Adipocyte (in vitro differentiated cells): ENCODE data around the gene RTL10.
A peak's percentile ranks its signal among the peaks of the same experiment; 100 is the strongest.

Experiments
- DNase-seq: peaks from one replicate; pipeline ENCODE4 v3.0.0-alpha.2; 2015; ENCODE audit warnings: low read depth
- H3K27me3 ChIP-seq: replicated peaks from 2 replicates; pipeline ENCODE4 v1.7.0; 2013; ENCODE audit warnings: mild to moderate bottlenecking, low read length, moderate library complexity; ENCODE audit not compliant: control insufficient read depth, insufficient read depth
- H3K36me3 ChIP-seq: 2 replicates; pipeline ENCODE4 v1.7.0; 2013; ENCODE audit warnings: low read length, mild to moderate bottlenecking, moderate library complexity; ENCODE audit not compliant: control insufficient read depth, insufficient read depth, severe bottlenecking
- H3K4me1 ChIP-seq: 2 replicates; pipeline ENCODE4 v1.7.0; 2013; ENCODE audit warnings: mild to moderate bottlenecking, low read length, moderate library complexity; ENCODE audit not compliant: control insufficient read depth, insufficient read depth
- H3K4me3 ChIP-seq: 2 replicates; pipeline ENCODE4 v1.7.0; 2013; ENCODE audit warnings: mild to moderate bottlenecking, low read length, moderate library complexity
- H3K9ac ChIP-seq: 2 replicates; pipeline ENCODE4 v1.7.0; 2013; ENCODE audit warnings: mild to moderate bottlenecking, low read length, moderate library complexity
- H3K9me3 ChIP-seq: 2 replicates; pipeline ENCODE4 v1.7.0; 2013; ENCODE audit warnings: mild to moderate bottlenecking, low read length, moderate library complexity; ENCODE audit not compliant: control insufficient read depth

RTL10 gene

GRCh38 chr22:19852177-19852781 lies 2.4 kb downstream of the RTL10 start:
- peaks cover 23% of the 10 kb centered on the region for H3K36me3 ChIP-seq
- H3K4me3 ChIP-seq = peak overlapping the region; percentile 96
- peaks cover 31% of the 10 kb centered on the region for H3K4me1 ChIP-seq
- H3K9ac ChIP-seq = peak overlapping the region; percentile 97
- H3K9me3 ChIP-seq = no peaks in the 10 kb centered on the region
- H3K27me3 ChIP-seq = no peaks in the 10 kb centered on the region
- no peak for DNase-seq

GRCh38 chr22:19851291-19852176 lies 3.1 kb downstream of the RTL10 start:
- Histone ChIP-seq H3K4me1 (peaks cover 31% of the 10 kb centered on the region), H3K36me3 (peaks cover 23% of the 10 kb centered on the region), H3K27me3 (no peaks in the 10 kb centered on the region), H3K4me3 (no peak overlapping the region), H3K9me3 (no peaks in the 10 kb centered on the region), H3K9ac (peak overlapping the region; percentile 97)
- no peak for DNase-seq

- Histone ChIP-seq H3K36me3 (peaks cover 23% of the 10 kb centered on the region), H3K9ac (no peak overlapping the region), H3K9me3 (no peaks in the 10 kb centered on the region), H3K4me1 (peaks cover 25% of the 10 kb centered on the region), H3K4me3 (no peak overlapping the region), H3K27me3 (no peaks in the 10 kb centered on the region)
- DNase-seq = no peak
These were observed 3.9 kb downstream of the RTL10 start for GRCh38 chr22:19850763-19851109.

GRCh38 chr22:19849835-19850762 lies 4.6 kb downstream of the RTL10 start:
- Histone ChIP-seq H3K4me3 (no peak overlapping the region), H3K27me3 (no peaks in the 10 kb centered on the region), H3K9me3 (no peaks in the 10 kb centered on the region), H3K4me1 (peaks cover 20% of the 10 kb centered on the region), H3K9ac (no peak overlapping the region), H3K36me3 (peaks cover 23% of the 10 kb centered on the region)
- no peak for DNase-seq

GRCh38 chr22:19848298-19849224 lies 6.1 kb downstream of the RTL10 start:
- no peak overlapping the region for H3K9ac ChIP-seq
- H3K36me3 ChIP-seq = peaks cover 23% of the 10 kb centered on the region
- no peak overlapping the region for H3K4me3 ChIP-seq
- H3K4me1 ChIP-seq = peaks cover 19% of the 10 kb centered on the region
- DNase-seq = no peak
- H3K9me3 ChIP-seq = no peaks in the 10 kb centered on the region
- H3K27me3 ChIP-seq = no peaks in the 10 kb centered on the region

GRCh38 chr22:19847345-19847632 lies 7.4 kb downstream of the RTL10 start:
- H3K9me3 ChIP-seq = no peaks in the 10 kb centered on the region
- peaks cover 22% of the 10 kb centered on the region for H3K36me3 ChIP-seq
- no peaks in the 10 kb centered on the region for H3K27me3 ChIP-seq
- DNase-seq = no peak
- no peak overlapping the region for H3K4me3 ChIP-seq
- H3K4me1 ChIP-seq = peaks cover 6% of the 10 kb centered on the region
- no peak overlapping the region for H3K9ac ChIP-seq

- H3K9ac ChIP-seq = no peak overlapping the region
- no peak for DNase-seq
- peaks cover 4% of the 10 kb centered on the region for H3K4me1 ChIP-seq
- H3K9me3 ChIP-seq = no peaks in the 10 kb centered on the region
- H3K4me3 ChIP-seq = no peak overlapping the region
- no peaks in the 10 kb centered on the region for H3K27me3 ChIP-seq
- peaks cover 17% of the 10 kb centered on the region for H3K36me3 ChIP-seq
These were observed 7.9 kb downstream of the RTL10 start for GRCh38 chr22:19846620-19847344.

GRCh38 chr22:19845054-19845722 lies 9.5 kb downstream of the RTL10 start:
- Histone ChIP-seq H3K4me1 (peaks cover 4% of the 10 kb centered on the region), H3K9me3 (no peaks in the 10 kb centered on the region), H3K9ac (no peak overlapping the region), H3K36me3 (peaks cover 1% of the 10 kb centered on the region), H3K27me3 (no peaks in the 10 kb centered on the region), H3K4me3 (no peak overlapping the region)
- DNase-seq = no peak

GRCh38 chr22:19844377-19845053 lies 10.2 kb downstream of the RTL10 start:
- H3K4me1 ChIP-seq = peaks cover 4% of the 10 kb centered on the region
- H3K36me3 ChIP-seq = no peaks in the 10 kb centered on the region
- no peaks in the 10 kb centered on the region for H3K9me3 ChIP-seq
- DNase-seq = peak; percentile 66
- no peak overlapping the region for H3K4me3 ChIP-seq
- no peaks in the 10 kb centered on the region for H3K27me3 ChIP-seq
- no peak overlapping the region for H3K9ac ChIP-seq
